Right lobe of liver (tissue), 6 donors: Measurements from ENCODE around the gene ARL5B. TPM values are rescaled to one million over a fixed set of nuclear protein-coding genes. Genes with fewer than 3 reads are reported as not detected.

Experiments
- ATAC-seq, 4 donors: fragments of 200-7000 bp; cut with Tn5 transposase; one replicate each; pipeline ENCODE4 v1.9.1; 2020; ENCODE audit warnings: mild to moderate bottlenecking in 4 of 4, moderate library complexity in 4 of 4
- DNase-seq, 3 donors: peaks; one replicate each; pipeline ENCODE4 v3.0.0-alpha.2; 2020
- H3K27ac ChIP-seq, 3 donors: fragments of 200-600 bp; one replicate each; pipeline ENCODE4 v1.8.0; 2022
- H3K27me3 ChIP-seq, 2 donors: fragments of 200-600 bp; one replicate each; pipeline ENCODE4 v1.8.0; 2022
- H3K36me3 ChIP-seq, 4 donors: fragments of 200-600 bp; sonication (generic) in 1 of 4; one replicate each; pipeline versions ENCODE4 v1.5.1 to v1.8.0; 2017 to 2022; ENCODE audit warnings: control low read depth in 1 of 4
- H3K4me1 ChIP-seq, 4 donors: fragments of 200-600 bp; sonication (generic) in 1 of 4; one replicate each; pipeline versions ENCODE4 v1.5.1 to v1.8.0; 2017 to 2022; ENCODE audit warnings: control low read depth in 1 of 4
- H3K4me3 ChIP-seq, 3 donors: fragments of 200-600 bp; one replicate each; pipeline ENCODE4 v1.8.0; 2022
- H3K9me3 ChIP-seq, 4 donors: fragments of 200-600 bp; sonication (generic) in 1 of 4; one replicate each; pipeline versions ENCODE4 v1.5.1 to v1.8.0; 2017 to 2022; ENCODE audit warnings: control low read depth in 1 of 4
- POLR2A ChIP-seq: fragments of 450-650 bp; IDR thresholded peaks from one replicate; pipeline ENCODE4 v1.6.1; 2017; ENCODE audit warnings: antibody characterized with exemption, mild to moderate bottlenecking
- WGBS: methylation state at CpG from one replicate; pipeline ENCODE4 v1.1.6; 2018; ENCODE audit warnings: low coverage, low lambda C conversion rate; ENCODE audit not compliant: insufficient coverage; ENCODE audit errors: missing lambda C conversion rate; 5-methylcytosine and 5-hydroxymethylcytosine counted together
- intact Hi-C, 2 donors: fragments of 100-400 bp; cut with DNase I; formaldehyde crosslinking; loops; one replicate each; pipeline versions ENCODE4 v1.11.2 to v1.14.1; 2022
- total RNA-seq, 6 experiments: library from RNA; depleted of rRNA in 2 of 6; stranded (reverse); fragments of >200 nt in 2 of 6; fragmentation: NEBNext Ultra II Directional in 3 of 6; extraction: Animal tissue kit (Norgen Biotek cat#: 25700) in 3 of 6; gene quantifications; one replicate each; pipeline versions ENCODE4 v1.1.0 to v1.2.4, GENCODE V29; 2016 to 2023
- TF ChIP-seq, protein P1 (sequence below), 4 donors: fragments of 200-600 bp in 3 of 4; fragments of 450-650 bp in 1 of 4; IDR thresholded peaks; one replicate each; pipeline versions ENCODE4 v1.5.1 to v1.8.0; 2016 to 2022; ENCODE audit warnings: antibody characterized with exemption in 4 of 4, mild to moderate bottlenecking in 2 of 4
- donor health status: DM: no; HTN: yes; CAD: no.
- donor health status: DM: no; HTN: no; CAD: no.
- donor health status: DM: no; HTN: no; CAD: no.
- donor health status: DM: no; HTN: yes; CAD: no.
- donor health status: DM: no; HTN: yes; CAD: no.

Gene ARL5B
- total RNA-seq, 6 experiments from 2014 or later, result 7.9 to 32.6 (median 20.4) TPM

GRCh38 chr10:18660816-18661431 lies 1.7 kb downstream of the ARL5B start:
- Histone ChIP-seq H3K9me3 (no peaks in the 10 kb centered on the region), H3K27me3 (no peaks in the 10 kb centered on the region), H3K27ac (peak overlapping the region; percentile 97 to 100 (median 99)), H3K4me1 (peaks cover 0 to 24% (median 3%) of the 10 kb centered on the region in 4 donors), H3K36me3 (no peaks in the 10 kb centered on the region), H3K4me3 (peak overlapping the region; percentile 64 to 88 (median 77))
- no peak for DNase-seq
- 83% methylated on average over 15 of the region's 19 CpGs for WGBS
- intact Hi-C loops, result no loop called here
- TF ChIP-seq POLR2A, result no peak
- TF ChIP-seq, protein P1, sequence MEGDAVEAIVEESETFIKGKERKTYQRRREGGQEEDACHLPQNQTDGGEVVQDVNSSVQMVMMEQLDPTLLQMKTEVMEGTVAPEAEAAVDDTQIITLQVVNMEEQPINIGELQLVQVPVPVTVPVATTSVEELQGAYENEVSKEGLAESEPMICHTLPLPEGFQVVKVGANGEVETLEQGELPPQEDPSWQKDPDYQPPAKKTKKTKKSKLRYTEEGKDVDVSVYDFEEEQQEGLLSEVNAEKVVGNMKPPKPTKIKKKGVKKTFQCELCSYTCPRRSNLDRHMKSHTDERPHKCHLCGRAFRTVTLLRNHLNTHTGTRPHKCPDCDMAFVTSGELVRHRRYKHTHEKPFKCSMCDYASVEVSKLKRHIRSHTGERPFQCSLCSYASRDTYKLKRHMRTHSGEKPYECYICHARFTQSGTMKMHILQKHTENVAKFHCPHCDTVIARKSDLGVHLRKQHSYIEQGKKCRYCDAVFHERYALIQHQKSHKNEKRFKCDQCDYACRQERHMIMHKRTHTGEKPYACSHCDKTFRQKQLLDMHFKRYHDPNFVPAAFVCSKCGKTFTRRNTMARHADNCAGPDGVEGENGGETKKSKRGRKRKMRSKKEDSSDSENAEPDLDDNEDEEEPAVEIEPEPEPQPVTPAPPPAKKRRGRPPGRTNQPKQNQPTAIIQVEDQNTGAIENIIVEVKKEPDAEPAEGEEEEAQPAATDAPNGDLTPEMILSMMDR (IDR thresholded peaks at IDR 0.05), result no peak
- no peak for ATAC-seq

DNA sequence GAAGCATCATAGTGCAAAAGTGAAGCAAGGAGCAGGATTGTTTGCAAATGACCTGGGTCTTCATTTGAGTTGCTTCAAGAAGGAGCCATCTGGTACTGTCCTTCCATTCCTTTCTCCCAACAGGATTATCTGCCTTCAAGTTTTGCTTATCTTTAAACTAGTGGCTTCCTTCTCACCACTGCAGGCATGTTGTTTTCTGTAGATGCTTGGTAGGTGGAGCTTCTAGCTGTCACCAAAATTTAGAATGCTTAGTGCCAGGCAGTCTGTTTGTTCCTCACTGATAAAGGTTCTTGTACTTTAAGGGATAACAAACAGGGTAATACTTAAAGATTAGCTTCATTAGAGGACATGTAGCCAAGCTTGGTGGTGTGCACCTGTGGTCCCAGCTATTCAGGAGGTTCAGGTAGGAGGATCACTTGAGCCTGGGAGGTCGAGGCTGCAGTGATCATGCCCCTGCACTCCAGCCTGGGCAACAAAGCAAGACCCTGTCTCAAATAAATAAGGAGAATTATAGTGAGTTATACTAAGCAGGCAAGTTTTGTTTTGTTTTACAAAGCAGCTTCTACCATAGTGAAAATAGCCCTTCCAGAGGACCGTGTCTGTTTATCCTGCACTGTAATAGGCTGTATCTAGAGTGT lies 5.7 kb downstream of the ARL5B start:
- H3K9me3 ChIP-seq, result no peaks in the 10 kb centered on the region
- no CpG with 5 or more reads among the region's 2 CpGs for WGBS
- DNase-seq (no peak), ATAC-seq (no peak)
- TF ChIP-seq, protein P1 (IDR thresholded peaks at IDR 0.05), result no peak
- peak; percentile 11 for TF ChIP-seq POLR2A
- H3K27ac ChIP-seq, result no peak overlapping the region
- H3K4me3 ChIP-seq, result no peak overlapping the region
- H3K36me3 ChIP-seq, result peaks cover 0 to 5% (median 1%) of the 10 kb centered on the region in 4 donors
- no peaks in the 10 kb centered on the region for H3K27me3 ChIP-seq
- H3K4me1 ChIP-seq, result peaks cover 0 to 48% (median 10%) of the 10 kb centered on the region in 4 donors
- intact Hi-C loops, result no loop called here

- Histone ChIP-seq H3K4me1 (peaks cover 0 to 40% (median 7%) of the 10 kb centered on the region in 4 donors), H3K27me3 (no peaks in the 10 kb centered on the region), H3K4me3 (no peak overlapping the region), H3K27ac (no peak overlapping the region), H3K36me3 (peaks cover 0 to 10% (median 4%) of the 10 kb centered on the region in 4 donors), H3K9me3 (no peaks in the 10 kb centered on the region)
- TF ChIP-seq, protein P1 (IDR thresholded peaks at IDR 0.05), result no peak
- TF ChIP-seq POLR2A, result no peak
- DNase-seq (no peak), ATAC-seq (peak in 1 of 4 donors; percentile 11)
- intact Hi-C loops, result no loop called here
- 68% methylated on average over 3 of the region's 3 CpGs for WGBS
Observed at GRCh38 chr10:18665815-18666558, 6.8 kb downstream of the ARL5B start.

- peak; percentile 18 for TF ChIP-seq POLR2A
- TF ChIP-seq, protein P1 (IDR thresholded peaks at IDR 0.05), result no peak
- no peaks in the 10 kb centered on the region for H3K9me3 ChIP-seq
- no peak for ATAC-seq
- no peak overlapping the region for H3K27ac ChIP-seq
- no peak overlapping the region for H3K4me3 ChIP-seq
- DNase-seq, result no peak
- intact Hi-C loops, result no loop called here
- 63% methylated on average over 2 of the region's 2 CpGs for WGBS
- no peaks in the 10 kb centered on the region for H3K27me3 ChIP-seq
- peaks cover 0 to 32% (median 7%) of the 10 kb centered on the region in 4 donors for H3K4me1 ChIP-seq
- H3K36me3 ChIP-seq, result peaks cover 0 to 16% (median 7%) of the 10 kb centered on the region in 4 donors
Observed at GRCh38 chr10:18666810-18667209, 7.6 kb downstream of the ARL5B start.
